Measurements from ENCODE around the gene MSANTD4.

MSANTD4 gene

DNA sequence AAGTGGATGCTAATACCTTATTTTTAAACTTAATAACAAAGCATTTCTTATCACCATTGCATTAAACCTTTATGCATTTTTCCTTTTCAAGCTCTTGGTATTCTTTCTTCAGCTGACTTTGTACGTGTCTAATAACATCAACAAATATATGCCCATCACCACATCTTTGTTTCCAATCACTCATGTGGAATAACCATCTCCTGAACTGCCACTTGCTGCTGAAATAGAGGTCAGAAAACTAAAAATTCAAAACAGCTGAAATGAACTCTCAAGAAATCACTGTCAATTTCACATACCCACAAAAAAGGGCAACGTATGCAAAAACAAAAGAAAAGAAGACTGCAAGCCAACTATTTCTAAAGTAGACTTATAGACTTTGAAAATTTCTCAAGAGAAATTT is 7.4 kb downstream of the MSANTD4 start:
- H3K27ac ChIP-seq (replicated peaks) = no peak overlapping the region
- no peaks in the 10 kb centered on the region for H3K27me3 ChIP-seq (ENCODE audit: insufficient read depth, poor library complexity, severe bottlenecking)
- TF ChIP-seq GABPA (IDR thresholded peaks at IDR 0.05; ENCODE audit: low read depth) = no peak
- TF ChIP-seq, protein P1, sequence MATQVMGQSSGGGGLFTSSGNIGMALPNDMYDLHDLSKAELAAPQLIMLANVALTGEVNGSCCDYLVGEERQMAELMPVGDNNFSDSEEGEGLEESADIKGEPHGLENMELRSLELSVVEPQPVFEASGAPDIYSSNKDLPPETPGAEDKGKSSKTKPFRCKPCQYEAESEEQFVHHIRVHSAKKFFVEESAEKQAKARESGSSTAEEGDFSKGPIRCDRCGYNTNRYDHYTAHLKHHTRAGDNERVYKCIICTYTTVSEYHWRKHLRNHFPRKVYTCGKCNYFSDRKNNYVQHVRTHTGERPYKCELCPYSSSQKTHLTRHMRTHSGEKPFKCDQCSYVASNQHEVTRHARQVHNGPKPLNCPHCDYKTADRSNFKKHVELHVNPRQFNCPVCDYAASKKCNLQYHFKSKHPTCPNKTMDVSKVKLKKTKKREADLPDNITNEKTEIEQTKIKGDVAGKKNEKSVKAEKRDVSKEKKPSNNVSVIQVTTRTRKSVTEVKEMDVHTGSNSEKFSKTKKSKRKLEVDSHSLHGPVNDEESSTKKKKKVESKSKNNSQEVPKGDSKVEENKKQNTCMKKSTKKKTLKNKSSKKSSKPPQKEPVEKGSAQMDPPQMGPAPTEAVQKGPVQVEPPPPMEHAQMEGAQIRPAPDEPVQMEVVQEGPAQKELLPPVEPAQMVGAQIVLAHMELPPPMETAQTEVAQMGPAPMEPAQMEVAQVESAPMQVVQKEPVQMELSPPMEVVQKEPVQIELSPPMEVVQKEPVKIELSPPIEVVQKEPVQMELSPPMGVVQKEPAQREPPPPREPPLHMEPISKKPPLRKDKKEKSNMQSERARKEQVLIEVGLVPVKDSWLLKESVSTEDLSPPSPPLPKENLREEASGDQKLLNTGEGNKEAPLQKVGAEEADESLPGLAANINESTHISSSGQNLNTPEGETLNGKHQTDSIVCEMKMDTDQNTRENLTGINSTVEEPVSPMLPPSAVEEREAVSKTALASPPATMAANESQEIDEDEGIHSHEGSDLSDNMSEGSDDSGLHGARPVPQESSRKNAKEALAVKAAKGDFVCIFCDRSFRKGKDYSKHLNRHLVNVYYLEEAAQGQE (IDR thresholded peaks at IDR 0.05; ENCODE audit: insufficient replicate concordance, low read depth) = no peak
- no peak for TF ChIP-seq SPI1 (IDR thresholded peaks at IDR 0.05; ENCODE audit: borderline replicate concordance, low read depth)
- TF ChIP-seq CTCF (IDR thresholded peaks at IDR 0.05; ENCODE audit: insufficient read depth, low read length) = no peak
- no peak for TF ChIP-seq POLR2AphosphoS5 (IDR thresholded peaks at IDR 0.05; ENCODE audit: low read depth)
- H3K4me3 ChIP-seq (replicated peaks; ENCODE audit: insufficient read depth, low read length) = no peak overlapping the region
- DNase-seq (ENCODE audit: low read depth in 1 of 2, low spot score in 1 of 2) = no peak

DNA sequence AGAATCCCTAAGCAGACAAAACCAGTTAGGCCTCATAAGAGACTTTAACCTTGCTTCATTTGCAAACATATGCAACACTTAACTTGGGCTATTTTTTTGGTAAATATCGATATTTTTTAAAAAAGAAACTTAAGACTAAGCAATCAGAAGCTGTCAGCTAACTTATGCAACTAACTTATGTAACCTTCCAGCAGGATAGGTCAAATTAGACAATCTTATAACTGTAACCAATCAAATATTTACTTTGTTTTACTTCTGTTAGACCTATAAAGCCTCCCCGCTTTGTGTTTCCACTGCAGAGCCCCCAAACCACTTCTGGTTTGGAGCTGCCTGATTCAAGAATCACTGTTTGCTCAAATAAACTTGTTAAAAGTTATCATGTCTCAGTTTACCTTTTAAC is 8.0 kb downstream of the MSANTD4 start:
- no peaks in the 10 kb centered on the region for H3K27me3 ChIP-seq (ENCODE audit: insufficient read depth, poor library complexity, severe bottlenecking)
- TF ChIP-seq, protein P1 (IDR thresholded peaks at IDR 0.05; ENCODE audit: insufficient replicate concordance, low read depth) = no peak
- TF ChIP-seq SPI1 (IDR thresholded peaks at IDR 0.05; ENCODE audit: borderline replicate concordance, low read depth) (no peak), CTCF (IDR thresholded peaks at IDR 0.05; ENCODE audit: insufficient read depth, low read length) (no peak), POLR2AphosphoS5 (IDR thresholded peaks at IDR 0.05; ENCODE audit: low read depth) (no peak), GABPA (IDR thresholded peaks at IDR 0.05; ENCODE audit: low read depth) (no peak)
- H3K4me3 ChIP-seq (replicated peaks; ENCODE audit: insufficient read depth, low read length) = no peak overlapping the region
- no peak overlapping the region for H3K27ac ChIP-seq (replicated peaks)
- DNase-seq (ENCODE audit: low read depth in 1 of 2, low spot score in 1 of 2) = no peak

DNA sequence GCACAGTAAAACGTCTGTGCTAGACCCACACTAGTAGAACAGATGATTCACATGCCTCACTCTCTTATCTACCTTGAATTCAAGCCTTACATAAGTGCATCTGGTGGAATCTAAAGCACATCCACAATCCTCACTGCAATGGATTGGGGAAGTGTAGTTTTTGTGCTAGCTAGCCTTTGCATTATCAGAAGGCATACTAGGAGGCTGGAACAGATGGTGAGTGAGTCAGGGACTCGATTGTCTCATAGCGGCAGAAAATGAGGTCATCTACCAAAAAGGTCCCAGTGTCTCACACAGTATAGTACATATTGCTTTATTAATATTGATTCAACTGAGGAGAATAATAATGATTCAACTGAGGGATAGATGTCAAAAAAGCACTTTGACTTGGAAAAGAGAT is 9.3 kb downstream of the MSANTD4 start:
- no peak for DNase-seq (ENCODE audit: low read depth in 1 of 2, low spot score in 1 of 2)
- Histone ChIP-seq H3K27ac (replicated peaks) (no peak overlapping the region), H3K27me3 (ENCODE audit: insufficient read depth, poor library complexity, severe bottlenecking) (no peaks in the 10 kb centered on the region), H3K4me3 (replicated peaks; ENCODE audit: insufficient read depth, low read length) (no peak overlapping the region)
- TF ChIP-seq CTCF (IDR thresholded peaks at IDR 0.05; ENCODE audit: insufficient read depth, low read length) (no peak), GABPA (IDR thresholded peaks at IDR 0.05; ENCODE audit: low read depth) (no peak), SPI1 (IDR thresholded peaks at IDR 0.05; ENCODE audit: borderline replicate concordance, low read depth) (no peak), POLR2AphosphoS5 (IDR thresholded peaks at IDR 0.05; ENCODE audit: low read depth) (no peak)
- TF ChIP-seq, protein P1 (IDR thresholded peaks at IDR 0.05; ENCODE audit: insufficient replicate concordance, low read depth) = no peak

All from HL-60 (cell line).